H9 (cell line): ENCODE measurements around the gene CAPN2. TPM values are rescaled to one million over a fixed set of nuclear protein-coding genes. Genes with fewer than 3 reads are reported as not detected.

ENCODE experiments used
- DNase-seq: peaks from one replicate; pipeline ENCODE4 v3.0.0-alpha.2; 2017
- H2AFZ ChIP-seq: one replicate; pipeline ENCODE4 v1.6.1; 2013; ENCODE audit warnings: mild to moderate bottlenecking, low read length, control low read depth, moderate library complexity
- H2AK5ac ChIP-seq: 2 replicates; pipeline ENCODE4 v1.6.1; 2013; ENCODE audit warnings: low read length, control low read depth, mixed read lengths; ENCODE audit not compliant: insufficient read length
- H2BK120ac ChIP-seq: one replicate; pipeline ENCODE4 v1.6.1; 2013; ENCODE audit warnings: low read depth, mild to moderate bottlenecking, low read length, control low read depth, inconsistent platforms; ENCODE audit not compliant: poor library complexity, severe bottlenecking
- H2BK12ac ChIP-seq: 2 replicates; pipeline ENCODE4 v1.6.1; 2013; ENCODE audit warnings: low read length, control low read depth, mixed read lengths, low read depth; ENCODE audit not compliant: insufficient read length
- H2BK15ac ChIP-seq: 2 replicates; pipeline ENCODE4 v1.6.1; 2013; ENCODE audit warnings: low read depth, low read length, control low read depth
- H2BK20ac ChIP-seq: one replicate; pipeline ENCODE4 v1.6.1; 2013; ENCODE audit warnings: low read depth, mild to moderate bottlenecking, low read length, control low read depth, inconsistent platforms; ENCODE audit not compliant: poor library complexity, severe bottlenecking
- H2BK5ac ChIP-seq: 2 replicates; pipeline ENCODE4 v1.6.1; 2013; ENCODE audit warnings: low read length, control low read depth, mixed read lengths; ENCODE audit not compliant: insufficient read length
- H3K14ac ChIP-seq: 2 replicates; pipeline ENCODE4 v1.6.1; 2013; ENCODE audit warnings: low read length, control low read depth; ENCODE audit not compliant: insufficient read depth
- H3K18ac ChIP-seq: 2 replicates; pipeline ENCODE4 v1.6.1; 2013; ENCODE audit warnings: low read depth, mild to moderate bottlenecking, mixed read lengths, low read length, control low read depth; ENCODE audit not compliant: insufficient read length
- H3K23ac ChIP-seq: 2 replicates; pipeline ENCODE4 v1.6.1; 2013; ENCODE audit warnings: low read length, control low read depth, mixed read lengths, low read depth; ENCODE audit not compliant: insufficient read length
- H3K23me2 ChIP-seq: 2 replicates; pipeline ENCODE4 v1.6.1; 2013; ENCODE audit warnings: low read depth, mild to moderate bottlenecking, mixed read lengths, low read length, control low read depth; ENCODE audit not compliant: insufficient read length, poor library complexity, severe bottlenecking
- H3K27ac ChIP-seq: 2 replicates; pipeline ENCODE4 v1.5.1; 2013; ENCODE audit warnings: low read length, control low read depth, mixed read lengths, low read depth; ENCODE audit not compliant: insufficient read length
- H3K27me3 ChIP-seq: 2 replicates; pipeline ENCODE4 v1.6.1; 2013; ENCODE audit warnings: low read length, control low read depth, inconsistent platforms; ENCODE audit not compliant: insufficient read depth
- H3K4ac ChIP-seq: 2 replicates; pipeline ENCODE4 v1.6.1; 2013; ENCODE audit warnings: low read depth, mild to moderate bottlenecking, control low read depth, inconsistent platforms, low read length, moderate library complexity
- H3K4me1 ChIP-seq: 2 replicates; pipeline ENCODE4 v1.6.1; 2013; ENCODE audit warnings: low read length, control low read depth, inconsistent platforms; ENCODE audit not compliant: insufficient read depth
- H3K4me2 ChIP-seq: 2 replicates; pipeline ENCODE4 v1.6.1; 2013; ENCODE audit warnings: low read length, control low read depth, mixed read lengths; ENCODE audit not compliant: insufficient read length, insufficient read depth
- H3K56ac ChIP-seq: 2 replicates; pipeline ENCODE4 v1.6.1; 2013; ENCODE audit warnings: low read depth, mild to moderate bottlenecking, mixed read lengths, low read length, control low read depth; ENCODE audit not compliant: insufficient read length
- H3K79me1 ChIP-seq: 2 replicates; pipeline ENCODE4 v1.6.1; 2013; ENCODE audit warnings: low read depth, mild to moderate bottlenecking, moderate library complexity, low read length, control low read depth, inconsistent platforms; ENCODE audit not compliant: insufficient read depth, poor library complexity, severe bottlenecking
- H3K79me2 ChIP-seq: 2 replicates; pipeline ENCODE4 v1.6.1; 2013; ENCODE audit warnings: low read length, control low read depth, inconsistent platforms; ENCODE audit not compliant: insufficient read depth
- H3K9ac ChIP-seq: 2 replicates; pipeline ENCODE4 v1.6.1; 2013; ENCODE audit warnings: low read length, control low read depth, mixed read lengths; ENCODE audit not compliant: insufficient read length; ENCODE audit errors: extremely low read depth
- H3K9me3 ChIP-seq: one replicate; pipeline ENCODE4 v1.6.1; 2013; ENCODE audit warnings: low read depth, low read length, inconsistent platforms; ENCODE audit not compliant: control insufficient read depth
- H3T11ph ChIP-seq: one replicate; pipeline ENCODE4 v1.6.1; 2013; ENCODE audit warnings: mild to moderate bottlenecking, low read length, control low read depth, inconsistent platforms
- H4K20me1 ChIP-seq: one replicate; pipeline ENCODE4 v1.6.1; 2013; ENCODE audit not compliant: control insufficient read depth, insufficient read length, insufficient read depth
- H4K5ac ChIP-seq: 2 replicates; pipeline ENCODE4 v1.6.1; 2013; ENCODE audit warnings: low read depth, mild to moderate bottlenecking, mixed read lengths, low read length, control low read depth; ENCODE audit not compliant: insufficient read length
- H4K8ac ChIP-seq: replicated peaks from 2 replicates; pipeline ENCODE4 v1.6.1; 2013; ENCODE audit warnings: low read length, control low read depth, mixed read lengths, low read depth; ENCODE audit not compliant: insufficient read length
- H4K91ac ChIP-seq: 2 replicates; pipeline ENCODE4 v1.6.1; 2013; ENCODE audit warnings: low read depth, mild to moderate bottlenecking, moderate library complexity, mixed read lengths, low read length, control low read depth; ENCODE audit not compliant: insufficient read length
- H3K27ac Mint-ChIP-seq, 3 experiments: 2 replicates in 2 of 3; 3 replicates in 1 of 3; pipeline ENCODE4 v1.8.0; 2020 to 2021; ENCODE audit warnings: mixed read lengths in 3 of 3, mild to moderate bottlenecking in 1 of 3, moderate library complexity in 1 of 3
- H3K27me3 Mint-ChIP-seq: 2 replicates; pipeline ENCODE4 v1.8.0; 2021; ENCODE audit warnings: low read depth, mild to moderate bottlenecking, moderate library complexity, mixed read lengths
- H3K36me3 Mint-ChIP-seq, 3 experiments: 2 replicates in 2 of 3; 3 replicates in 1 of 3; pipeline ENCODE4 v1.8.0; 2020 to 2021; ENCODE audit warnings: low read depth in 3 of 3, mixed read lengths in 3 of 3; ENCODE audit not compliant: insufficient read depth in 1 of 3
- H3K4me1 Mint-ChIP-seq, 2 experiments: 2 replicates each; pipeline ENCODE4 v1.8.0; 2020; ENCODE audit warnings: mixed read lengths in 2 of 2
- H3K4me3 Mint-ChIP-seq, 2 experiments: 2 replicates in 1 of 2; 3 replicates in 1 of 2; pipeline ENCODE4 v1.8.0; 2020 to 2021; ENCODE audit warnings: mild to moderate bottlenecking in 2 of 2, mixed read lengths in 2 of 2, moderate library complexity in 1 of 2
- H3K9me3 Mint-ChIP-seq, 2 experiments: 2 replicates in 1 of 2; 3 replicates in 1 of 2; pipeline ENCODE4 v1.8.0; 2020; ENCODE audit warnings: mild to moderate bottlenecking in 2 of 2, mixed read lengths in 2 of 2, moderate library complexity in 1 of 2
- CTCF ChIP-seq: fragments of 200-600 bp; sonication (generic); conservative IDR thresholded peaks from 3 replicates; pipeline ENCODE4 v1.8.0; 2021; ENCODE audit warnings: antibody characterized with exemption, mild to moderate bottlenecking
- WGBS: extraction: QIAGEN DNeasy Blood & Tissue Kit; methylation state at CpG from one replicate; pipeline ENCODE4 v1.1.7; 2013; ENCODE audit warnings: missing lambda C conversion rate, low lambda C conversion rate, mixed read lengths; ENCODE audit not compliant: insufficient read length; ENCODE audit errors: extremely low coverage; 5-methylcytosine and 5-hydroxymethylcytosine counted together
- total RNA-seq: library from RNA; stranded (reverse); gene quantifications from 2 replicates; pipeline ENCODE4 v1.2.1, GENCODE V29; 2021

CAPN2 gene
- total RNA-seq, 1 experiment from 2014 or later, result 32.2 TPM

DNA sequence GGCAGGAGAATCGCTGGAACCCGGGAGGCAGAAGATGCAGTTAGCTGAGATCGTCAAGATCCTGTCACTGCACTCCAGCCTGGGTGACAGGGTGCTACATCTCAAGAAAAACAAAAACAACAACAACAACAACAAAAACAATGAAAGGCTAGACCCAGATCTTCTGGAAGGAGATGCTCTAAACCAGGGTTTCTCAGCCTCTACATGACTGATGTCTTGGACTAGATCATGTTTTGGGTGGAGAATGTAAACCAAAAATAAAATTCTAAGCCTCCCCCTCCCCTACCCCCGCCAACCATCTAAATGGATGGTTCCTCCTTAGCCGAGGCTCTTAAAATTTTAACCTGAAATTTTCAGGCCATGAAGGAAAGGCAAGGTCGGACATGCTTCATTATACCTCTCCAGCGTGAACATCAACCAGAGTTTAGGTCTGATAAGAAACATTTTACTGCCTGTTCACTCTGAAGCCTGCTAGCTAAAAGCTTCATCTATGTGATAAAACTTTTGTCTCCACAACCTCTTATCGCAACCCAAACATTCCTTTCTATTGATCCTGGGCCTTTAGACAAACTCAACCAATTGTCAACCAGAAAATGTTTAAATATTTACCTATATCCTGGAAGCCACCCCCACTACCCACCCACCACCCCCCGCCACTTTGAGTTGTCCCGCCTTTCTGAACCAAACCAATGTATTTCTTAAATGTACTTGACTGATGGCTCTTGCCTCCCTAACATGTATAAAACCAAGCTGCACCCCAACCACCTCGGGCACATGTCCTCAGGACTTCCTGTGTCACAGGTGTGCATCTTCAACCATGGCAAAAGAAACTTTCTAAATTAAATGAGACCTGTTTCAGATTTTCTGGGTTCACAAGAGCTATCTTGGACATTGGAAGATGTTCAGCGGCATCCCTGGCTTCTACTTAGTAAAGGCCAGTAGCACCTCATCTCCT is 1.9 kb upstream of the CAPN2 start:
- Histone ChIP-seq H4K5ac (no peak overlapping the region), H3K14ac (no peak overlapping the region), H3T11ph (no peak overlapping the region), H3K4ac (no peak overlapping the region), H3K56ac (no peak overlapping the region), H3K4me2 (no peak overlapping the region), H4K91ac (no peak overlapping the region), H2BK20ac (no peak overlapping the region), H3K27me3 (peaks cover 9% of the 10 kb centered on the region; the same call in 1 of the 2 replicates), H4K8ac (no peak overlapping the region), H3K4me1 (peaks cover under 1% of the 10 kb centered on the region; the same call in 1 of the 2 replicates), H3K18ac (no peak overlapping the region), H3K9me3 (no peaks in the 10 kb centered on the region), H2AFZ (no peak overlapping the region), H3K79me1 (no peaks in the 10 kb centered on the region), H3K23ac (no peak overlapping the region), H3K27ac (no peak overlapping the region), H2AK5ac (no peak overlapping the region), H4K20me1 (no peaks in the 10 kb centered on the region), H2BK15ac (no peak overlapping the region), H3K23me2 (peaks cover 6% of the 10 kb centered on the region), H3K9ac (no peak overlapping the region), H2BK5ac (no peak overlapping the region), H2BK120ac (no peak overlapping the region), H3K79me2 (no peaks in the 10 kb centered on the region), H2BK12ac (no peak overlapping the region)
- Mint-ChIP-seq H3K27ac (no peak overlapping the region), H3K27me3 (peaks cover 52% of the 10 kb centered on the region), H3K4me3 (no peak overlapping the region), H3K9me3 (no peaks in the 10 kb centered on the region), H3K4me1 (peaks cover 35 to 39% of the 10 kb centered on the region in 2 experiments), H3K36me3 (no peaks in the 10 kb centered on the region)
- DNase-seq, result no peak
- no CpG with 5 or more reads among the region's 12 CpGs for WGBS
- no peak for TF ChIP-seq CTCF
